ENCODE measurements around the gene CDH6.
"Not testable (repeated sequence)": the region's sequence is repeated elsewhere in the genome, so short reads cannot be mapped to it uniquely, and the experiment has no call there.

CDH6 gene

GRCh38 chr5:31334061-31334860, 140.8 kb downstream of the CDH6 start:
- no peak for DNase-seq

GRCh38 chr5:31335456-31335855, 142.0 kb downstream of the CDH6 start:
- DNase-seq = no peak

GRCh38 chr5:31343946-31344345, 150.5 kb downstream of the CDH6 start:
- DNase-seq = no peak

- DNase-seq = no peak
These were observed 153.5 kb downstream of the CDH6 start for GRCh38 chr5:31346896-31347551.

GRCh38 chr5:31347552-31347905, 154.0 kb downstream of the CDH6 start:
- no peak for DNase-seq

GRCh38 chr5:31350395-31350794, 156.9 kb downstream of the CDH6 start:
- no peak for DNase-seq

GRCh38 chr5:31355337-31355736, 161.9 kb downstream of the CDH6 start:
- no peak for DNase-seq

- no peak for DNase-seq
These were observed 163.6 kb downstream of the CDH6 start for GRCh38 chr5:31357038-31357437.

- DNase-seq = no peak
These were observed 166.4 kb downstream of the CDH6 start for GRCh38 chr5:31359839-31360238.

- DNase-seq = no peak
These were observed 167.7 kb downstream of the CDH6 start for GRCh38 chr5:31361234-31361633.

- not testable (repeated sequence) for DNase-seq
These were observed 168.4 kb downstream of the CDH6 start for GRCh38 chr5:31361704-31362528.

- DNase-seq = no peak
These were observed 169.0 kb downstream of the CDH6 start for GRCh38 chr5:31362529-31362900.

- DNase-seq = no peak
These were observed 169.6 kb downstream of the CDH6 start for GRCh38 chr5:31362931-31363568.

GRCh38 chr5:31364881-31365636, 171.6 kb downstream of the CDH6 start:
- DNase-seq = no peak

GRCh38 chr5:31365776-31366175, 172.3 kb downstream of the CDH6 start:
- DNase-seq = no peak

- no peak for DNase-seq
These were observed 173.5 kb downstream of the CDH6 start for GRCh38 chr5:31366941-31367340.

GRCh38 chr5:31372124-31372523, 178.6 kb downstream of the CDH6 start:
- no peak for DNase-seq

GRCh38 chr5:31375999-31376720, 182.7 kb downstream of the CDH6 start:
- DNase-seq = no peak

GRCh38 chr5:31377274-31377946, 183.9 kb downstream of the CDH6 start:
- no peak for DNase-seq

- no peak for DNase-seq
These were observed 184.7 kb downstream of the CDH6 start for GRCh38 chr5:31378136-31378535.

Measured in islet precursor cell (in vitro differentiated cells).